ENCODE data around the gene C1QTNF7. TPM values are rescaled to one million over a fixed set of nuclear protein-coding genes. Genes with fewer than 3 reads are reported as not detected.

C1QTNF7 gene
- total and polyA plus RNA-seq, 11 donors, result 0.21 to 4.3 (median 0.94) TPM

DNA sequence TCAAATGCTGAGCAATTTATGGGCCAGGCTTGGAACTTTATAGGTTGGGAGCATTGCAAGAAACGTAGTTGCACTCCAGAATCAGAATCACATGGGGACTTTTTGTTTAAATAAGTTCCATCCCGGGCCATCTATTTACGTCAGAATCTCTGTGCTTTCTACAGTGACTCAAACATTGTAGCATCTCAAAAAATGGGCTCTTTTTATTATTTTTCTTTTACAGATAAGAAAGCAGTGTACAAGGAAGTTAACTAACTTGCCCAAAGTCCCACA lies 52.0 kb downstream of the C1QTNF7 start:
- peaks cover 0 to 29% (median 2%) of the 10 kb centered on the region in 12 donors for H3K4me1 ChIP-seq
- H3K4me3 ChIP-seq, result peak overlapping the region in 10 of 12 donors; percentile 26 to 55 (median 41)
- WGBS, 4 donors, result 56 to 72% (median 63%) methylated on average over 3 of the region's 3 CpGs
- no peak for DNase-seq
- TF ChIP-seq POLR2A (IDR thresholded peaks at IDR 0.05), result no peak
- TF ChIP-seq, protein P1, sequence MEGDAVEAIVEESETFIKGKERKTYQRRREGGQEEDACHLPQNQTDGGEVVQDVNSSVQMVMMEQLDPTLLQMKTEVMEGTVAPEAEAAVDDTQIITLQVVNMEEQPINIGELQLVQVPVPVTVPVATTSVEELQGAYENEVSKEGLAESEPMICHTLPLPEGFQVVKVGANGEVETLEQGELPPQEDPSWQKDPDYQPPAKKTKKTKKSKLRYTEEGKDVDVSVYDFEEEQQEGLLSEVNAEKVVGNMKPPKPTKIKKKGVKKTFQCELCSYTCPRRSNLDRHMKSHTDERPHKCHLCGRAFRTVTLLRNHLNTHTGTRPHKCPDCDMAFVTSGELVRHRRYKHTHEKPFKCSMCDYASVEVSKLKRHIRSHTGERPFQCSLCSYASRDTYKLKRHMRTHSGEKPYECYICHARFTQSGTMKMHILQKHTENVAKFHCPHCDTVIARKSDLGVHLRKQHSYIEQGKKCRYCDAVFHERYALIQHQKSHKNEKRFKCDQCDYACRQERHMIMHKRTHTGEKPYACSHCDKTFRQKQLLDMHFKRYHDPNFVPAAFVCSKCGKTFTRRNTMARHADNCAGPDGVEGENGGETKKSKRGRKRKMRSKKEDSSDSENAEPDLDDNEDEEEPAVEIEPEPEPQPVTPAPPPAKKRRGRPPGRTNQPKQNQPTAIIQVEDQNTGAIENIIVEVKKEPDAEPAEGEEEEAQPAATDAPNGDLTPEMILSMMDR (IDR thresholded peaks at IDR 0.05), result no peak
- H3K9me3 ChIP-seq, result peaks cover 0 to 4% (median 0%) of the 10 kb centered on the region in 12 donors
- H3K27me3 ChIP-seq, result no peaks in the 10 kb centered on the region
- peaks cover 0 to 64% (median 20%) of the 10 kb centered on the region in 9 donors for H3K36me3 ChIP-seq
- H3K27ac ChIP-seq, result peak overlapping the region in 10 of 12 donors; percentile 31 to 84 (median 61)
- ATAC-seq, result peak in 2 of 4 donors; percentile 20 to 27
- intact Hi-C loops (cut with DNase I), result loop anchor here in 9 of 10 donors (2.0 to 10.0 kb wide), 10 partner anchors 165 to 525 kb away; partner anchors contain the start of gene FBXL5 (in 1 of the 9)

DNA sequence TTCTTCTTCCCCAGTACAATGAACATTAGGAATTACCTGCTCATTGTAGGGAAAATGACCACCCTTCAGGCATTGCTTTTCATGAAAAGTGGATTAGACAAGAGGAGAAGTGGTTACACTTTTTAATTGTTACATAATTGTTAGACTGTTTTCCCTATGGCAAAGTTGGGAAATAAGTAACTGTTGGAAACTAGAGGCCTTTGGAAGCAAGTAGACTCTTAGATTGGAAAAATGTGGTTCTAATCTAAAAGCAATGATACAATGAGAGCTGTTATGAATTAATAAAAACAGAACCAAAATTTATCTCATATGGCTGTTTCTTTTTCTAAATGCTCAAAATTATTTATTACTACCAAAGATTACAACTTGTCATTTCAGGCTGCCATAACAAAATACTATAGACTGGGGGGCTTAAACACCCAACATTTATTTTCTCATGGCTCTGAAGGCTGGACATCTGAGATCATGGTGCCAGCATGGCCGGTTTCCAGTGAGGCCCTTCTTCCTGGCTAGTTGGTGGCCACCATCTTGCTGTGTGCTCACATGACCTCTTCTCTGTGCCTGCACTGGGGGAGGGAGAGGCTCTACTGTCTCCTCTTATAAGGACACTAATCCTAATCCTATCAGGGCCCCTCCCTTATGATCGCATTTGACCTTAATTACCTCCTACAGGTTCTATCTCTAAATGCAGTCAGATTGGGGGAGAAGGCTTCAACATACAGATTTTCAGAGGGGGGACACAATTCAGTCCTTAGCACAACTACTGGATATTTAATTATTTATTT lies 54.3 kb downstream of the C1QTNF7 start:
- H3K36me3 ChIP-seq, result peaks cover 0 to 55% (median 11%) of the 10 kb centered on the region in 9 donors
- no peak for DNase-seq
- peaks cover 0 to 25% (median 0%) of the 10 kb centered on the region in 12 donors for H3K9me3 ChIP-seq
- TF ChIP-seq POLR2A (IDR thresholded peaks at IDR 0.05), result no peak
- TF ChIP-seq, protein P1 (IDR thresholded peaks at IDR 0.05), result no peak
- H3K27me3 ChIP-seq, result no peaks in the 10 kb centered on the region
- peaks cover 0 to 29% (median 2%) of the 10 kb centered on the region in 12 donors for H3K4me1 ChIP-seq
- intact Hi-C loops (cut with DNase I), result loop anchor here in 4 of 10 donors (5.0 to 10.0 kb wide), 3 partner anchors 163 to 520 kb away; no protein-coding TSS in a partner anchor
- ATAC-seq, result no peak
- H3K4me3 ChIP-seq, result no peak overlapping the region
- H3K27ac ChIP-seq, result peak overlapping the region in 5 of 12 donors; percentile 55 to 84 (median 70)
- WGBS, 4 donors, result 94 to 100% (median 98%) methylated on average over 2 of the region's 2 CpGs

DNA sequence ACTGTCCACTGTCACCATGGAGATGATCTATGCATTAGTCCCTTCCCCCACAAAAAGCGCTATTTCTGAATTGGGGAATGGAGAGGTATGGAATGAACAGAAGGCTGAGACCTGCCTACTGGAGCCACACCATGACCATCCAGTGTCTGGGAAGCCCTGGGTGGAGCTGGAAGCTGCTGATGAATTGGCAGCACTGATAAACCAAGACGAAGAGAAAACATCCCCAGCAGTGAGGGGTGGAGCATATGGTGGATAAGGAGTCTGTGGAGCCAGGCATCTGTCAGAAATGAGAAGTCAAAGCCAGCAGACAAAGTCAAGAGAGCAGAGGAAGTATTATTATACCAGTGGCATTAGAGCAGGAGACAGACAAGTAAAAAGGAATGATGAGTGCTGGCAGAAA lies 55.0 kb downstream of the C1QTNF7 start:
- 65 to 73% (median 66%) methylated on average over 2 of the region's 2 CpGs for WGBS, 4 donors
- Histone ChIP-seq H3K27ac (peak overlapping the region in 4 of 12 donors; percentile 32 to 70 (median 60)), H3K9me3 (peaks cover 0 to 31% (median under 1%) of the 10 kb centered on the region in 12 donors), H3K27me3 (no peaks in the 10 kb centered on the region), H3K36me3 (peaks cover 0 to 48% (median 11%) of the 10 kb centered on the region in 9 donors), H3K4me1 (peaks cover 0 to 29% (median 2%) of the 10 kb centered on the region in 12 donors), H3K4me3 (no peak overlapping the region)
- TF ChIP-seq, protein P1 (IDR thresholded peaks at IDR 0.05), result no peak
- no peak for TF ChIP-seq POLR2A (IDR thresholded peaks at IDR 0.05)
- peak in 3 of 4 donors; percentile 7 to 26 (median 8) for ATAC-seq
- intact Hi-C loops (cut with DNase I), result loop anchor here in 4 of 10 donors (5.0 to 10.0 kb wide), 3 partner anchors 162 to 519 kb away; no protein-coding TSS in a partner anchor
- DNase-seq, result no peak

GRCh38 chr4:15488136-15488535 lies 60.3 kb downstream of the C1QTNF7 start:
- TF ChIP-seq POLR2A (IDR thresholded peaks at IDR 0.05), result no peak
- TF ChIP-seq, protein P1 (IDR thresholded peaks at IDR 0.05), result no peak
- Histone ChIP-seq H3K27ac (peak overlapping the region in 5 of 12 donors; percentile 26 to 69 (median 56)), H3K4me1 (peaks cover 0 to 15% (median 4%) of the 10 kb centered on the region in 12 donors), H3K36me3 (peaks cover 0 to 38% (median 0%) of the 10 kb centered on the region in 9 donors), H3K4me3 (no peak overlapping the region), H3K9me3 (peaks cover 0 to 42% (median 8%) of the 10 kb centered on the region in 12 donors), H3K27me3 (no peaks in the 10 kb centered on the region)
- ATAC-seq (no peak), DNase-seq (no peak)
- intact Hi-C loops (cut with DNase I), result loop anchor here in 1 of 10 donors (10.0 kb wide), 1 partner anchor 157 kb away; no protein-coding TSS in a partner anchor
